HAP-1 (cell line): ENCODE measurements around the gene HBG1.
"Not testable (repeated sequence)": the region's sequence is repeated elsewhere in the genome, so short reads cannot be mapped to it uniquely, and the experiment has no call there.

Source experiments
- DNase-seq, 2 experiments: peaks; one replicate each; pipeline ENCODE4 v3.0.0-alpha.2; 2016 to 2020; ENCODE audit warnings: low spot score in 2 of 2
- H3K27me3 ChIP-seq: fragments of 250-450 bp; sonication (Bioruptor Pico); 2 replicates; pipeline ENCODE4 v1.5.1; 2020; ENCODE audit warnings: low read depth, mild to moderate bottlenecking, moderate library complexity
- H3K36me3 ChIP-seq: fragments of 250-450 bp; sonication (Bioruptor Pico); replicated peaks from 2 replicates; pipeline ENCODE4 v1.5.1; 2020; ENCODE audit warnings: mild to moderate bottlenecking
- H3K4me1 ChIP-seq: fragments of 250-450 bp; sonication (Bioruptor Pico); 2 replicates; pipeline ENCODE4 v1.5.1; 2020; ENCODE audit warnings: mild to moderate bottlenecking
- H3K4me3 ChIP-seq: fragments of 250-450 bp; sonication (Bioruptor Pico); 2 replicates; pipeline ENCODE4 v1.5.1; 2020; ENCODE audit warnings: mild to moderate bottlenecking, moderate library complexity
- H3K9me3 ChIP-seq: fragments of 250-450 bp; sonication (Bioruptor Pico); 2 replicates; pipeline ENCODE4 v1.5.1; 2020; ENCODE audit warnings: mild to moderate bottlenecking, moderate library complexity
- in situ Hi-C: fragments of 300-500 bp; cut with MboI; formaldehyde crosslinking; loops from 3 replicates; pipeline ENCODE4 v1.14.3; 2020; ENCODE audit warnings: low sequenced_read_pairs, inconsistent platforms, mixed read lengths

HBG1 gene

GRCh38 chr11:5249807-5250396, at the start of gene HBG1:
Gene HBG1 (minus strand): TSS chr11:5249857. CDS start chr11:5249804, 53 bp downstream.
- H3K4me1 ChIP-seq, H3K27me3 ChIP-seq, H3K9me3 ChIP-seq, H3K36me3 ChIP-seq, H3K4me3 ChIP-seq, DNase-seq, in situ Hi-C loops: not testable (repeated sequence)

- in situ Hi-C loops, result no loop called here
- no peaks in the 10 kb centered on the region; the same call in 1 of the 2 replicates for H3K27me3 ChIP-seq
- H3K36me3 ChIP-seq, result no peaks in the 10 kb centered on the region
- H3K4me3 ChIP-seq, result no peak overlapping the region
- DNase-seq, result no peak
- H3K9me3 ChIP-seq, result no peaks in the 10 kb centered on the region
- no peaks in the 10 kb centered on the region for H3K4me1 ChIP-seq
These were observed 48.8 kb upstream of the HBG1 start for GRCh38 chr11:5298451-5298850.

GRCh38 chr11:5297721-5298323, 48.2 kb upstream of the HBG1 start:
- no peaks in the 10 kb centered on the region for H3K4me1 ChIP-seq
- H3K36me3 ChIP-seq, result no peaks in the 10 kb centered on the region
- no peak overlapping the region for H3K4me3 ChIP-seq
- no peaks in the 10 kb centered on the region for H3K9me3 ChIP-seq
- DNase-seq, result no peak
- no peaks in the 10 kb centered on the region; the same call in 1 of the 2 replicates for H3K27me3 ChIP-seq
- in situ Hi-C loops, result no loop called here

- H3K9me3 ChIP-seq, in situ Hi-C loops, H3K36me3 ChIP-seq, H3K27me3 ChIP-seq, DNase-seq, H3K4me1 ChIP-seq, H3K4me3 ChIP-seq: not testable (repeated sequence)
These were observed 44.8 kb upstream of the HBG1 start for GRCh38 chr11:5294342-5294995.

- H3K4me1 ChIP-seq, result no peaks in the 10 kb centered on the region
- H3K27me3 ChIP-seq, result no peaks in the 10 kb centered on the region; the same call in 1 of the 2 replicates
- no peaks in the 10 kb centered on the region for H3K36me3 ChIP-seq
- H3K4me3 ChIP-seq, result no peak overlapping the region
- in situ Hi-C loops, result no loop called here
- DNase-seq, result no peak
- H3K9me3 ChIP-seq, result no peaks in the 10 kb centered on the region
These were observed 43.4 kb upstream of the HBG1 start for GRCh38 chr11:5293028-5293427.

- H3K27me3 ChIP-seq, result no peaks in the 10 kb centered on the region
- H3K9me3 ChIP-seq, result no peaks in the 10 kb centered on the region
- in situ Hi-C loops, result no loop called here
- no peaks in the 10 kb centered on the region for H3K36me3 ChIP-seq
- H3K4me1 ChIP-seq, result no peaks in the 10 kb centered on the region
- H3K4me3 ChIP-seq, result no peak overlapping the region
- DNase-seq, result no peak
These were observed 41.7 kb upstream of the HBG1 start for GRCh38 chr11:5291207-5291838.

GRCh38 chr11:5290106-5290505, 40.4 kb upstream of the HBG1 start:
- Histone ChIP-seq H3K9me3 (no peaks in the 10 kb centered on the region), H3K27me3 (no peaks in the 10 kb centered on the region), H3K36me3 (no peaks in the 10 kb centered on the region), H3K4me1 (no peaks in the 10 kb centered on the region), H3K4me3 (no peak overlapping the region)
- in situ Hi-C loops, result no loop called here
- no peak for DNase-seq

- no peaks in the 10 kb centered on the region for H3K27me3 ChIP-seq
- no peaks in the 10 kb centered on the region for H3K4me1 ChIP-seq
- no peaks in the 10 kb centered on the region for H3K36me3 ChIP-seq
- in situ Hi-C loops, result no loop called here
- no peaks in the 10 kb centered on the region for H3K9me3 ChIP-seq
- no peak overlapping the region for H3K4me3 ChIP-seq
- DNase-seq, result no peak
These were observed 40.0 kb upstream of the HBG1 start for GRCh38 chr11:5289696-5290095.

GRCh38 chr11:5288906-5289550, 39.4 kb upstream of the HBG1 start:
- no peak for DNase-seq
- no peaks in the 10 kb centered on the region for H3K27me3 ChIP-seq
- H3K4me3 ChIP-seq, result no peak overlapping the region
- no peaks in the 10 kb centered on the region for H3K4me1 ChIP-seq
- no peaks in the 10 kb centered on the region for H3K9me3 ChIP-seq
- H3K36me3 ChIP-seq, result no peaks in the 10 kb centered on the region
- in situ Hi-C loops, result no loop called here

- in situ Hi-C loops, result no loop called here
- Histone ChIP-seq H3K36me3 (no peaks in the 10 kb centered on the region), H3K27me3 (no peaks in the 10 kb centered on the region)
These were observed 38.6 kb upstream of the HBG1 start for GRCh38 chr11:5288108-5288905.

GRCh38 chr11:5286901-5287300, 37.2 kb upstream of the HBG1 start:
- no peak overlapping the region for H3K4me3 ChIP-seq
- no peaks in the 10 kb centered on the region for H3K4me1 ChIP-seq
- no peaks in the 10 kb centered on the region for H3K36me3 ChIP-seq
- no peaks in the 10 kb centered on the region for H3K27me3 ChIP-seq
- DNase-seq, result no peak
- in situ Hi-C loops, result no loop called here
- H3K9me3 ChIP-seq, result no peaks in the 10 kb centered on the region

More at GRCh38 chr11:5288108-5288905, 38.6 kb upstream of the HBG1 start:
- no peak for DNase-seq
- Histone ChIP-seq H3K9me3 (no peaks in the 10 kb centered on the region), H3K4me3 (no peak overlapping the region), H3K4me1 (no peaks in the 10 kb centered on the region)

GRCh38 chr11:5286351-5286750, 36.7 kb upstream of the HBG1 start:
- H3K4me1 ChIP-seq, result no peaks in the 10 kb centered on the region
- H3K36me3 ChIP-seq, result no peaks in the 10 kb centered on the region
- no peaks in the 10 kb centered on the region for H3K27me3 ChIP-seq
- in situ Hi-C loops, result no loop called here
- DNase-seq, result no peak
- no peak overlapping the region for H3K4me3 ChIP-seq
- no peaks in the 10 kb centered on the region for H3K9me3 ChIP-seq

- Histone ChIP-seq H3K4me1 (no peaks in the 10 kb centered on the region), H3K27me3 (no peaks in the 10 kb centered on the region), H3K9me3 (no peaks in the 10 kb centered on the region), H3K36me3 (no peaks in the 10 kb centered on the region), H3K4me3 (no peak overlapping the region)
- in situ Hi-C loops, result no loop called here
- no peak for DNase-seq
These were observed 36.2 kb upstream of the HBG1 start for GRCh38 chr11:5285703-5286340.
